ENCODE data around the gene PARVG.

PARVG gene, protein sequence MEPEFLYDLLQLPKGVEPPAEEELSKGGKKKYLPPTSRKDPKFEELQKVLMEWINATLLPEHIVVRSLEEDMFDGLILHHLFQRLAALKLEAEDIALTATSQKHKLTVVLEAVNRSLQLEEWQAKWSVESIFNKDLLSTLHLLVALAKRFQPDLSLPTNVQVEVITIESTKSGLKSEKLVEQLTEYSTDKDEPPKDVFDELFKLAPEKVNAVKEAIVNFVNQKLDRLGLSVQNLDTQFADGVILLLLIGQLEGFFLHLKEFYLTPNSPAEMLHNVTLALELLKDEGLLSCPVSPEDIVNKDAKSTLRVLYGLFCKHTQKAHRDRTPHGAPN

GRCh38 chr22:44180706-44181032, at the start of gene PARVG:
PARVG (plus strand) TSS chr22:44180925; CDS start chr22:44183330, 2,405 bp downstream.
- no peak for DNase-seq

DNA sequence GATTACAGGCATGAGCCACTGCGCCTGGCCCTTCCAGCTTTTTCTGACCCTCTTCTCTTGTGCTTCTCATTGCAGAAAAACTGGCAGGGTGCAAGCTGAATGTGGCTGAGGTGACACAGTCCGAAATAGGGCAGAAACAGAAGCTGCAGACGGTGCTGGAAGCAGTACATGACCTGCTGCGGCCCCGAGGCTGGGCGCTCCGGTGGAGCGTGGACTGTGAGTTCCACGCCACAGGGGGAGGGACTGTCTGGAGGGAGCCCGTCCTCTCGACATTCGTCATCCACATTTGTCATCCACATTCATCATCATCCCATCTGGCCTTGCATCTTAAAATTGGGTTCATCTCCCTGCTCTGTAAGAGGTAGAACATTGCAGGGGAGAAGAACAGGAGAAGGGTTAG, 49.3 kb upstream of the PARVG start:
- no peak for DNase-seq

- DNase-seq = no peak
These were observed 48.6 kb upstream of the PARVG start for GRCh38 chr22:44131989-44132685.

DNA sequence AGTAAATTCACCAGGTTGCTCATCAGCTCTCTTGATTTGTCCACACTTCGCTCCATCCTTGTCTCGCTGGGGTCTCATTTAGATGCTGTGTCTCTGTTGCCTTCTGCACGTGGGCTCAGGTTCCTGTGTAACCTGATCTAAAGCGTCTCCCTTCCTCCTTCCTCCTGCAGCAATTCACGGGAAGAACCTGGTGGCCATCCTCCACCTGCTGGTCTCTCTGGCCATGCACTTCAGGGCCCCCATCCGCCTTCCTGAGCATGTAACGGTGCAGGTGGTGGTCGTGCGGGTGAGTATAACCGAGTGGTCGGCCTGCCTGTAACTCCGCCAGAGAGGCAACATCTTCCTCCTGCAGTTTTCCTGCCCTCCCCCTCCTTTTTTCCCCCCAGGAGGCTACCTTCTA, 48.0 kb upstream of the PARVG start:
- DNase-seq = no peak

- DNase-seq = no peak
These were observed 47.6 kb upstream of the PARVG start for GRCh38 chr22:44133161-44133560.

DNA sequence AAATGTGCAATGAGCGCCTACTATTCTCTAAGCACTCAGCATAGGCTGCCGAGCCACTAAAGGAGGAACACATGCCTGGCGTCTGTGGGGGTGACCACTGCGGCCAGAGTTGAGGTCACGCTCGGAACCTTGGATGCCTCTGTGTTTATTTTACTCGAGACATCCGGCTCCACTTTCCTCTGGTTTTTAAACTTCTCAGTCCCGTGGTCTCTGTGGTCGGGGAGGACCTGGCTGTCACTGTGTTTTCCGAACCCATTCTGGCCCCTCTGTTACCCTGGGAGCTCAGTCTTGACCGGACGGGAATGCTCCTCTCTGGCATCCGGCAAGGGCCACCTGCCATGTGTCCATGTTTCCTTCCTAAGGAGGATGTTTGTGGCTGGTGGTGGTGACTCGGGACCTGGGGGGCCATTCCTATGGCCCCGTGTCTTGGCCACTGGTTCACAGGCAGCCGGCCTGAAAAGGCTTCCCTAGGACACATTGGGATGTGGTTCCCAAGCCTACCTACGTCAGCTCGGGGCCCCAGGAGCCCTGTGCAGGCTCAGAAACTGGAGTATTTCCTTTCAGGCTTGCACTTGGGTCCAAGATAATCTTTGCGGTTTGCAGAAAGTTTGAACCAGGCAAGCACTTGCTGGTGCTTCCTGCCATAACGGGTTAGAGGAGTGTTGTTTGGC, 46.7 kb upstream of the PARVG start:
- DNase-seq = no peak

DNA sequence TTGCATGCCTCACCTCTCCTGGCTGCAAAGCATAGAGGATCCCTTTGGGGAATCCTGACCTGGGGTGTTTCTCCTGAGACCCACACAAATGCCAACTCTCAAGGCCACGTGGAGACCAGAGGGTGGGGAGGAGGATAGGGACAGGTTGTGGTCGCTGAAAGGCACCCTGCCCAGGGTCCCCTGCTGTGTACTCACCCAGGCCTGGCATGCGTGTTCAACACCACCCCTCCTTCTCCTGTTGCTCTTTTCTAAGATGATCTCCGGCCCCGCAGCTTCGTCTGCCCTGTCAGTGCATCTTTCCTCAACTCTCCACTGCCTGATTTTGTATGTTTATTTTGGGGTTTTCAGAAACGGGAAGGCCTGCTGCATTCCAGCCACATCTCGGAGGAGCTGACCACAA, 44.6 kb upstream of the PARVG start:
- DNase-seq = no peak

- no peak for DNase-seq
These were observed 43.9 kb upstream of the PARVG start for GRCh38 chr22:44136786-44137185.

DNA sequence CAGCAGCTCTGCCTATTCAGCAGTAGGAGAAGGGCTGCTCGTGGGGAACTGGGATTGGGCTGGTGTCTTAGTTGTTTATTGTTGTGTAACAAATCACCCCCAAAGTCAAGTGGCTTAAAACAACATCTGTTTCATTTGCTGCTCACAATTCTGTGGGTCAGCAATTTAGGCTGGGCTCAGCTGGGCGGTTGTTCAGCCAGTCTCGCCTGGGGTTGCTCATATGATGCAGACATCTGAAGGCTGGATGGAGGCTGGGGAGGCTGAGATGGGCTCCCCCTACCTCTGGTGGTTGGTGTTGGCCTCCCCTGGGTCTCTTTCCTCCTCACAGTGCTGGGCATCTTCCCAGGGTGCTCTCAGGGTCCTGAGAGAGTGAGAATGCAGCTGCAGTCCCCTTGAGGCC, 43.3 kb upstream of the PARVG start:
- DNase-seq = no peak

GRCh38 chr22:44139773-44140172, 41.0 kb upstream of the PARVG start:
- no peak for DNase-seq

GRCh38 chr22:44142421-44143104, 38.2 kb upstream of the PARVG start:
- DNase-seq = no peak

- no peak for DNase-seq
These were observed 37.6 kb upstream of the PARVG start for GRCh38 chr22:44143105-44143474.

- no peak for DNase-seq
These were observed 37.1 kb upstream of the PARVG start for GRCh38 chr22:44143579-44143978.

GRCh38 chr22:44144046-44144569, 36.6 kb upstream of the PARVG start:
- DNase-seq = no peak

DNA sequence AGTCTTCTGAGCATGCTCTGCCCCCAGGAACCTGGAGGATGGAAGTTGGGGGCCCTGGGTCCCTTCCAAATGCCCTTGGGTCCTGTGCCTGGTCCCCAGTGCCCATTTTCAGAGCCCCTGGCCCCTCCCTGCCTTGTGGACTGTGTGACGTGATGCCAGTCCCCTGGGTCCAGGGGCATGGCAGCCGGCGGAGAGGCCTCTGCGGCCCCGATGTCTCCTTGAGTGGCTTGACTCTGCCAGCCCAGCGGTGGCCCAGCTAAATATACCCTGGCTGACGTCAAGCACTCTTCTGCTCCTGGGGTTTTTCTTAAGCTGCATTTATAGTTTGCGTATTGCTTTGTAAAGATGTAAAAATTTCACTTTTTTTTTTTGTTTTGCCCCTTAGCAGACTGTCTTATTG, 35.2 kb upstream of the PARVG start:
- no peak for DNase-seq

DNA sequence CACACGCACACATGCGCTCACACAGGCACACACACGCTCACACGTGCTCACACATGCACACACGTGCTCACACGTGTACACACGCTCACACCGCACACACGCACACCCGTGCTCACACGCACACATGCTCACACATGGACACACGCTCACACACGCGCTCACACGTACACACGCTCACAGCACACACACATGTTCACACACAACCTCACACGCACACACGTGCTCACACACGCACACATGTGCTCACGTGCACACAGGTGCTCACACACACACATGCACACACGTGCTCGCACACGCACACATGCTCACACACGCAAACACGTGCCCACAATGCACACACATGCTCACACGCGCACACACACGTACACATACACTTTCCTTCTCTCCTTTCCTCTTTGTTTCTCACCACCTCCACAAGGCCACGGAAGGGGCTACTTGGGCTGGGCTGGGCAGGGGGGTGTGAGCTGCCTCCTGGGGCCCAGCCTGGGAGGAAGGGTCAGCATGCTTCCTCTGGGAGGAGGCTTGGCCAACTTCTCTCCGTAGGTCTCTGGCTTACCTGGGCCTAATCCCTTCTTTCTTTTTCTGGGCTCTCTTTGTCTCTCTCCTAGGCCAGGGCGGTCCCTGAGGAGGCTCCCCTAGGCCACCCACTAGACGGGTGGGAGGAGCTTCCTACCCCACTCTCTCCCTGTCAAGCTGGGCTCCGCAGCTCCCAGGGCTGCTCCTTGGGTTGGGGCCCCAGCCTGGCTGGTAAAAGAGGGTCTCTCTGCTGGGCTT, 34.5 kb upstream of the PARVG start:
- no peak for DNase-seq

DNA sequence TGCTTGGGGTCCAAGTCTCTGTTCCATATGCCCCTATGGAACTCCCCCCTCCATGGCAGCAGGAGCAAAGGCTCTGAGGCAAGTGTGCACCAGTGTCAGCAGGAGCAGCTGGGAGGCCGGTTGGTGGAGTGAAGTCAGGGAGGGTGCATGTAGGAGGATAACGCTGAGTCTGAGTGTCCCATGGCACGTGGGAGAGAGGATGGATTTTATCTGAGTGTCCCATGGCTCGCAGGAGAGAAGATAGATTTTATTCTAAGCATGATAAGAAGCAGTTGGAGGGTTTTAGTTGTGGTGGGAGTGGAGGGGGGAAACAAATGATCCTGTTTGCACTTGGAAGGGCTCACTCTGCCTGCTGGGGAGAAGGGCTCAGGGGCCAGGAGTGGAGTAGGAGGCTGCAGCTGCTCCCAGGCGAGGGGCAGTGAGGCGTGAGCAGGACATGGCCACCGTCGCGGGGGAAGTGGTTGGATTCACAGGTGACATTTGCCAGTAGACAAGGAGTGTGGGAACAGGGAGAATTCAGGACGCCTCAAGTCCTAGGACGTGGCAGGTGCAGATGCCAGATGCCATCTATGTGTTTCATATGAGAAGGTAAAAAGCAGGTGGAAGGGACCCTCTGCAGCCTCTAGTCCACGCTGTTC, 33.6 kb upstream of the PARVG start:
- DNase-seq = no peak

DNA sequence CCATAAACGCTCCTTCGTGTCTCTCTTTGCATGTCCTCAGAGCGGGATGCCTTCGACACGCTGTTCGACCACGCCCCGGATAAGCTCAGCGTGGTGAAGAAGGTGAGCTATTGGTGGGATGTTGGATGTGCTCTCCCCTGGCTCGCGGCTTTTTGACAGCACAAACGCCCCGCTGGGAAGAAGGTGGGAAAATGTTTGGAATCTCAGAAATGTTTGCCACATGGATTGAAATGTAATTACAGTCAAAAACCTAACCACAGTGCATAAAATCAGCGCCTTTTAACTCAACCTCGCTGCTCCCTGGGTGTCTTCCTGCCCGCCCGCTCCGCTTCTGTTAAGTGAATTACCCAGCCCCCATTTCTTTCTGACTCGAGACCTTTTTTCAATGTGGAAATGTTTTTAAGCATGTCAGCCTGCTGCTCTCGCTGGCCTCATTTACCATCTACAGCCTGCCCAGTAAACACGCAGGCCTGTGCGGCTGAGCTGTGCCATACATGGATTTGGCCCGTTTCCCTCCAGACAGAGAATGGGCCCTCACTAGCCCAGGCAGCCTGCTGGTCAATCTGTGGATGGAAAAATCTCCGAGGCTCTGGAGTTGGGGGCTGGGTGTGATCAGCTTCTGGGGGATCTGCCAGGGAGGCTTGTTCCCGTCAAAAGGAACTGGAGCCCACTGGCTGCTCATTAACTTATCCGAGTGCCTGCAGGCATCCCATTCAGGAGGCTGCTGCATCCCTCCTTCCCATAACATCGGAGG, 32.7 kb upstream of the PARVG start:
- DNase-seq = no peak

DNA sequence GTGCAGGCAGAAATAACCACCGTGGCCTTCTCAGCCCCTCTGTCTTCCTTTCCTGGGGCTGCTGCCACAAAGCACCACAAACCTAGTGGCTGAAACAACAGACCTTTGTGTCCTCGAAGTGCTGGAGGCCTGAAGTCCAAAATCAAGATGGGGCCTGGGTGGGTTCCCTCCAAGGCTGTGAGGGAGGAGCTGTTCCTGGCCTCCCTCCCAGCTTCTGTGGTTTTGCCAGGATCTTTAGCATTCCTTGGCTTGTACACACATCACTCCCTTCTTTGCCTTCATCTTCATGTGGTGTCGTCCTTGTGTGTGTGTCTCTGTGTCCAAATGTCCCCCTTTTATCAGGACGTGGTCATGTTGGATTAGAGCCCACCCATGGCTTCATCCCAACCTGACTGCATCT, 29.0 kb upstream of the PARVG start:
- no peak for DNase-seq

DNA sequence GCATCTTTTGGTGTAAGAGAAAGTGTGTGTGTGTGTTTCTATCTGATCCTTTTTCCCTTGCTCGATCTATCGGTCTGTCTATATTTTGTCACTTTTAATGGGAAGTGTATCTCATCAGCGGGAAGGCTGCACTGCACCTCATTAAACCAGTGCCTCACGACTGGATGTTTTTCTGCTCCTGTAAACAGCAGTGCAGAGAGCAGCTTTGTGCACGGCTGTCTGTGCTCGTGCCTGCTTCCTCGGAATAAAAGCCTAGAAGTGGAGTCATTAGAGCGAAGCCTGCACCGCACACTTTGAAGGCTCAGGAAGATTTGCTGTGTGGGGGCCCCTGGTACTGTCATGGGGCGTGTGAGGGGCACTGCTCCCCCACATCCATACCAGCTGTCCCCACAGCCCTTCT, 27.0 kb upstream of the PARVG start:
- DNase-seq = no peak

DNA sequence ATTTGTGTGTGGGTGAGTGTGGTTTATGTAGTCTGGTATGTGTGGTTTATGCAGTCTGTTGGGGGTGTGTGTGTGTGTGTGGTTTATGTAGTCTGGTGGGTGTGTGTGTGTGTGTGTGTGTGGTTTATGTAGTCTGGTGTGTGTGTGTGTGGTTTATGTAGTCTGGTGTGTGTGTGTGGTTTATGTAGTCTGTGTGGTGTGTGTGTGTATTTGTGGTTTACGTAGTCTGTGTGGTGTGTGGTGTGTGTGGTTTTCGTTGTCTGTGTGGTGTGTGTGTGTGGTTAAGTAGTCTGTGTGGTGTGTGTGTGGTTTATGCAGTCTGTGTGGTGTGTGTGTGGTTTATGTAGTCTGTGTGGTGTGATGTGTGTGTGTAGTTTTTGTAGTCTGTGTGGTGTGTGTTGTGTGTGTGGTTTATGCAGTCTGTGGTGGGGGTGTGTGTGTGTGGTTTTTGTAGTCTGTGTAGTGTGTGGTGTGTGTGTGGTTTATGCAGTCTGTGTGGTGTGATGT, 26.2 kb upstream of the PARVG start:
- no peak for DNase-seq

All from activated T-cell treated with anti-CD3 and anti-CD28 coated beads for 4 hours (primary cell).